Glomerular visceral epithelial cell (primary cell): ENCODE results near the gene DUOX1.
"Not testable (repeated sequence)": the region's sequence is repeated elsewhere in the genome, so short reads cannot be mapped to it uniquely, and the experiment has no call there.

Experiments
- DNase-seq: peaks from one replicate; pipeline ENCODE4 v3.0.0-alpha.2; 2016; ENCODE audit errors: extremely low spot score

The DUOX1 gene

GRCh38 chr15:45121706-45122417 lies 7.9 kb upstream of the DUOX1 start:
- DNase-seq: peak; percentile 79

- no peak for DNase-seq
These were observed 7.1 kb upstream of the DUOX1 start for GRCh38 chr15:45122719-45123118.

GRCh38 chr15:45123397-45123796 lies 6.4 kb upstream of the DUOX1 start:
- DNase-seq: no peak

GRCh38 chr15:45126535-45127158 lies 3.1 kb upstream of the DUOX1 start:
- peak; percentile 44 for DNase-seq

GRCh38 chr15:45128971-45129639 lies 689 bp upstream of the DUOX1 start:
- DNase-seq: no peak

GRCh38 chr15:45130291-45131000 lies 652 bp downstream of the DUOX1 start:
- no peak for DNase-seq

GRCh38 chr15:45131510-45131909 lies 1.7 kb downstream of the DUOX1 start:
- DNase-seq: no peak

- no peak for DNase-seq
These were observed 3.2 kb downstream of the DUOX1 start for GRCh38 chr15:45132844-45133560.

- no peak for DNase-seq
These were observed 3.7 kb downstream of the DUOX1 start for GRCh38 chr15:45133561-45133920.

- no peak for DNase-seq
These were observed 4.3 kb downstream of the DUOX1 start for GRCh38 chr15:45134046-45134445.

- no peak for DNase-seq
These were observed 5.1 kb downstream of the DUOX1 start for GRCh38 chr15:45134682-45135604.

GRCh38 chr15:45135705-45136377 lies 6.0 kb downstream of the DUOX1 start:
- not testable (repeated sequence) for DNase-seq

GRCh38 chr15:45136378-45136764 lies 6.6 kb downstream of the DUOX1 start:
- no peak for DNase-seq

- no peak for DNase-seq
These were observed 7.9 kb downstream of the DUOX1 start for GRCh38 chr15:45137703-45138102.

GRCh38 chr15:45138814-45139765 lies 9.3 kb downstream of the DUOX1 start:
- DNase-seq: no peak

- no peak for DNase-seq
These were observed 10.0 kb downstream of the DUOX1 start for GRCh38 chr15:45139770-45140169.

GRCh38 chr15:45140557-45141250 lies 10.9 kb downstream of the DUOX1 start:
- no peak for DNase-seq

GRCh38 chr15:45141386-45141785 lies 11.6 kb downstream of the DUOX1 start:
- no peak for DNase-seq
